Immature natural killer cell (primary cell): ENCODE measurements around the gene WWOX. TPM values are rescaled to one million over a fixed set of nuclear protein-coding genes. Genes with fewer than 3 reads are reported as not detected.

ENCODE experiments used
- DNase-seq, 3 donors: peaks; one replicate each; pipeline ENCODE4 v3.0.0; 2022; ENCODE audit warnings: mixed read lengths in 1 of 3
- H3K27ac Mint-ChIP-seq, 6 donors: one replicate each; pipeline ENCODE4 v1.8.0; 2020; ENCODE audit warnings: mixed read lengths in 6 of 6, mild to moderate bottlenecking in 5 of 6, inconsistent platforms in 4 of 6, moderate library complexity in 3 of 6
- H3K27me3 Mint-ChIP-seq, 3 donors: one replicate each; pipeline ENCODE4 v1.8.0; 2020 to 2021; ENCODE audit warnings: low read depth in 3 of 3, mild to moderate bottlenecking in 3 of 3, mixed read lengths in 3 of 3, moderate library complexity in 3 of 3, inconsistent platforms in 1 of 3
- H3K36me3 Mint-ChIP-seq, 3 donors: one replicate each; pipeline ENCODE4 v1.8.0; 2020; ENCODE audit warnings: mixed read lengths in 3 of 3, inconsistent platforms in 2 of 3, mild to moderate bottlenecking in 2 of 3
- H3K4me1 Mint-ChIP-seq, 2 donors: one replicate each; pipeline ENCODE4 v1.8.0; 2020; ENCODE audit warnings: inconsistent platforms in 2 of 2, mild to moderate bottlenecking in 2 of 2, mixed read lengths in 2 of 2, moderate library complexity in 1 of 2
- H3K4me3 Mint-ChIP-seq, 5 donors: one replicate each; pipeline ENCODE4 v1.8.0; 2020; ENCODE audit warnings: mild to moderate bottlenecking in 5 of 5, mixed read lengths in 5 of 5, inconsistent platforms in 3 of 5, moderate library complexity in 3 of 5
- H3K9me3 Mint-ChIP-seq, 6 donors: one replicate each; pipeline ENCODE4 v1.8.0; 2020; ENCODE audit warnings: mild to moderate bottlenecking in 6 of 6, mixed read lengths in 6 of 6, inconsistent platforms in 4 of 6, moderate library complexity in 3 of 6
- polyA plus RNA-seq, 3 donors: library from polyadenylated mRNA; unstranded; fragments of 300-500 nt; fragmentation: Illumina TruSeq; gene quantifications; one replicate each; pipeline ENCODE4 v1.2.3, GENCODE V29; 2021

Gene WWOX
- polyA plus RNA-seq, 3 donors from 2014 or later = 9.0 to 13.9 (median 12.3) TPM

DNA sequence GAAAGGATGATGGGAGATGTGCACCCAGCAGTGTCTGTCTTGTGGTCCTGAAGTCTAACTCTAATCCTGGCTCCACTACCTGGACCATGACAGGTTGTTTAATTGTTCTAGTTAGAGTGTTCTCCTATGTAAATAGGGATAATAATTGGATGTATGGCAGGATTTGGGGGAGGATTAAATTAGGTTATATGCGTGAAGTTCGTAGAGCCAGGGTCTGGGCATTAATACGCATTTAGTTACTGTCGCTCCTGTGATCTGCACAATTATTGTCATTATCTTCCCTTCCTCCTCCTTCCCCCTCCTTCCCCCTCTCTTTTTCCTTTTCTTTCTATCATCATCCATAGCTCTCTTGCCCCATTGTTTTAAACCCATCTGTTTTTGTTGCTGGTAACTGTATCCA is 210.3 kb downstream of the WWOX start:
- peak overlapping the region in 1 of 5 donors; percentile 47 for H3K4me3 Mint-ChIP-seq
- peak overlapping the region in 3 of 6 donors; percentile 1 to 21 (median 5) for H3K27ac Mint-ChIP-seq

DNA sequence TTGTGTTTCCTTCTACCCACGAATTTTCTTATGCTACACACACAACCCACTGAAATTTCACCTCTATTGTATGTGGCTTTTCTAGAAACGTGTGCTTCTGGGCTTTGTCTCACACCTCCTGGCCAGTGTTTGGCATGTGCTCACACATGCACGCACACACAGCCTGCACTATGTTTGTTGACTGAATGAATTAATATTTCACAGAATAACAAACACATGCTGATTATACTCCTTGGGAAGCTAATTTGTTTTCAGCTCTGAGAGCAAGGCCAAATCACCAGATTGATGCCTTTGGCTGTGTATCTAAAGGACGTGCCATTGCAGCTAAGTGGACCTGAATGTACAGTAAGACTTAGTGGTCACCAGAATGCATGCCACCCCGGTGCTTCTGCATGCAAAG is 210.7 kb downstream of the WWOX start:
- Mint-ChIP-seq H3K4me1 (peaks cover 23 to 40% of the 10 kb centered on the region in 2 donors), H3K36me3 (peaks cover 0 to 16% (median under 1%) of the 10 kb centered on the region in 3 donors), H3K9me3 (no peaks in the 10 kb centered on the region), H3K4me3 (peak overlapping the region in 3 of 5 donors; percentile 15 to 53 (median 47)), H3K27me3 (peaks cover 3 to 14% (median 9%) of the 10 kb centered on the region in 3 donors), H3K27ac (peak overlapping the region in 3 of 6 donors; percentile 1 to 21 (median 5))
- DNase-seq = peak in 1 of 3 donors; percentile 9

More for the DNA sequence above, 210.3 kb downstream of the WWOX start:
- Mint-ChIP-seq H3K4me1 (peaks cover 23 to 40% of the 10 kb centered on the region in 2 donors), H3K36me3 (peaks cover 0 to 13% (median 5%) of the 10 kb centered on the region in 3 donors), H3K27me3 (peaks cover 7 to 17% (median 9%) of the 10 kb centered on the region in 3 donors), H3K9me3 (no peaks in the 10 kb centered on the region)
- DNase-seq = no peak

DNA sequence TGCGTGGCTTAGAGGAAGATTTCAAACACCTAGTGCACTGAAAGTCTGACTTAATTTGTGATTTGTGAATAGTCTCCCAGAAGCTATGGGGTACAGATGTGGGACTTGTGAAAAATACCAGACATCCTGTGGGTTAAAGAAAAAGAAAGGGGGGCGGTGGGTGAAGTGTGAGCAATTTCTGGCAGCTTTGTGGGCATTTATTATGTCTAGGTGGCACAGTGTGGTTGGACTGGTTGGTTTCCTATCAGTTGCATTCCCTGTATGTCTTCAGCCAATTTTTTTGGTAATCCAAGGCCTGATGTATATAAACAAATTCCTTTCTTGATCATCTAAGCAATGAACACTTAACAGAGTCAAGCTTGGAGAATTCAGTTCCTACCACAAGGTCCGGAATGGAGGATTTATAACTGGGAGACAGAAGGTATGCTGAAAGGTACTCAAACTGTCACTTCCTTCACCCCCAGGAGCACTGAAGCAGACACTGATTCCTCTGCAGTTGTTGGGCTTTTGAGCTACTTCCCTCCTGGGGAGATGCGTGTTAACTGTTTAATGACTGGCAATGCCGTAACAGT is 211.6 kb downstream of the WWOX start:
- Mint-ChIP-seq H3K4me3 (peak overlapping the region in 4 of 5 donors; percentile 34 to 76 (median 44)), H3K27ac (peak overlapping the region in 5 of 6 donors; percentile 8 to 65 (median 25)), H3K27me3 (peaks cover 3 to 14% (median 9%) of the 10 kb centered on the region in 3 donors), H3K9me3 (no peaks in the 10 kb centered on the region), H3K4me1 (peaks cover 23 to 40% of the 10 kb centered on the region in 2 donors), H3K36me3 (peaks cover 0 to 16% (median 0%) of the 10 kb centered on the region in 3 donors)
- DNase-seq = peak; percentile 26 to 35 (median 31)

DNA sequence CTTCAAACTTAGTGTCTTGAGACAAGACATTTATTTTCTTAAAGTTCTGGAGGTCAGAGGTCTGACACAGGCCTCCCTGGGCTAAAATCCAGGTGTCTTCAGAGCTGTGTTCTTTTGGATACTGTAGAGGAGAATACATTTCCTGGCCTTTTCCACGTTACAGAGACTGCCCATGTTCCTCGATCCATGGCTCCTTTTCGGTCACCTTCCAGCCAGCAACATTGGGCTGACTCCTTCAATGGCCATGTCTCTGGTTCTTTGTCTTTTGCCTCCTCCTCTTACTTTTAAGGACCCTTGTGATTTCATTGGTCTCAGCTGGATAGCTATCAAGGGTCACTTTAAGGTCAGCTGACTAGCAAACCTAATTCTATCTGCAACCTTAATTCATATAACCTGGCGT is 212.4 kb downstream of the WWOX start:
- Mint-ChIP-seq H3K27ac (no peak overlapping the region), H3K4me3 (no peak overlapping the region), H3K36me3 (peaks cover 0 to 14% (median 0%) of the 10 kb centered on the region in 3 donors), H3K4me1 (peaks cover 23 to 40% of the 10 kb centered on the region in 2 donors), H3K27me3 (peaks cover 3 to 14% (median 3%) of the 10 kb centered on the region in 3 donors), H3K9me3 (no peaks in the 10 kb centered on the region)
- DNase-seq = no peak

DNA sequence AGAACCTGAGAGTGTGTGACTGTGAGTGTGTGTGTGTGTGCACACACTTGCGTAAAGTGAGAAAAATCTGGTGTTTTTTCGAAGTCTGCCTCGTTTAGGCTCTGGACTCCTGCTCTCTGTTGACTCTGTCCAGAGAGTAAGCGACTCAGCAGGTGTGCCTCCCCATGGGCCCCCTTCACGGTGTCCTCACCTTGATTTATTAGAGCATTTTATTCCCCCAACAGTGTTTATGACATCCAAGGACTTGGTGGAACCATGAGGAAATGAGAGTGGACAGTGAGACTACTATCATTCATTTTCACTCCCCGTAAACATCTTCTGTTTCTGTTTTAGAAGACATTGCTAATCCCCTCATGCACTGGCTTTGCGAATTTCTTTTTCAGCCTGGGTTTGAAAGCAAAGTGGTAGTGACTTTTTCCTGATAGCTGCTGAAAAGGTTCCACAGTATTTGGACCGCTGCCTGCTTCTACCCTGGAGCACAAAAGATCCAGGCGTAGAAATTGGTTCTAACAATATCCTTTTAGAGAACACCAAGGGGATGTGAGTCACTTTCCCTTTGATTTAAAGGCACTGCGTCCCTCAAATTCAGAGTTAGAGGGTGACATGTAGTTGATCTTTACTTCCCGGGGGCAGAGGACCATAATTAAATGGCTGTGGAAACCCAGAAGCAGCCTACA is 218.2 kb downstream of the WWOX start:
- Mint-ChIP-seq H3K27me3 (peaks cover 0 to 4% (median 3%) of the 10 kb centered on the region in 3 donors), H3K9me3 (no peaks in the 10 kb centered on the region), H3K4me1 (no peaks in the 10 kb centered on the region), H3K36me3 (peaks cover 0 to 12% (median 0%) of the 10 kb centered on the region in 3 donors), H3K27ac (no peak overlapping the region), H3K4me3 (no peak overlapping the region)
- DNase-seq = no peak

DNA sequence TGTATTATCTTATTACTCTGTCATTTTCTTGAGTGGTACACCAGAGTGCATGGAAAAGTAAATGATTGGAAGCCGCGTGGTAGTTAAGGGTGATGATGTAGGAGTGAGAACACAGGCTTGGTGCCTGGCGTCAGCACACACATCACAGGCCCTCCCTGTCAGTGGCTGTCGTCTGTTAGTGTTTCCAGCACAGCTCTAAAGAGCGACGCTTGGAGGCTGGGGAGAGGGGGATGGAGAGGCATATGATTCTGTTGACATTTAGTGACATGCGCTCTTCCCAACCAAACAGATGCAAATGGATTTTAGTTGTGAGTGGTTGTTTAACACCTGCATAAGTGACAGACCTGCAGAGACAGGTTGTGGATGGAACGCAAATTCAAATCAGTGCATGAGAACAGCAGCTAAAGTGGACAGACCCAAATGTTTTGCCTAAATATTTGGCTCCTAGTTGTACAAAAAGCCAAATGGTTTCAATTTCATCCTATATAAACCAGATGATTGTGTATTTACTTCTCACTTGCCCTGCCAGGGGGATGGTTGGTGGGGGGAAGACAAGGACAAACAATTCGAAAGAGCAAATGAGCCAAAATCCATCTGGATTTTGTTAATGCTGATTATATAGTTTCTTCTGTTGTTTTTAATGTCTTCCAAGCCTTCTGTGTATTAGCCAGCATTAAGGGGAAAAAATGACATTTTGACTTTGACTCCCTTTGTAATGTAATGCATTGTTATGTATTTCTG is 222.3 kb downstream of the WWOX start:
- no peak overlapping the region for H3K4me3 Mint-ChIP-seq

DNA sequence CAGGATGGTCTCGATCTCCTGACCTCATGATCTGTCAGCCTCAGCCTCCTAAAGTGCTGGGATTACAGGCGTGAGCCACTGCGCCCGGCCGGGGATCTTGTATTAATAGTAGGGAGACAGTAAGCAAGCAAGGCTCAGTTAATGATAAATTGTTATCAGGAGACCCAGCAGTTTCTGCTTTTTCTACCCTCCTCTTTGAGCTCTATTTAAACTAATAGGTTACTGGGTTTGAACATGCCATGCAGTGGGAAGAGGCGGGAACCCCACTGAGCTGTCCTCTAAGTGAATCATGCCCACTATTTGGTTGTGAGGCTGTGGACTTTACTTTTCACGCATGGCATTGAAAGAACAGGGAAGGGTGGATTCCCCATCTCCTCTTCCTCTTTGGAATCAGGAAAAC is 223.9 kb downstream of the WWOX start:
- Mint-ChIP-seq H3K27me3 (peaks cover 0 to 4% (median 0%) of the 10 kb centered on the region in 3 donors), H3K36me3 (peaks cover 0 to 3% (median 0%) of the 10 kb centered on the region in 3 donors), H3K4me1 (no peaks in the 10 kb centered on the region), H3K27ac (no peak overlapping the region), H3K4me3 (no peak overlapping the region), H3K9me3 (no peaks in the 10 kb centered on the region)
- DNase-seq = no peak

More for the DNA sequence above, 222.3 kb downstream of the WWOX start:
- peaks cover 0 to 4% (median 0%) of the 10 kb centered on the region in 3 donors for H3K27me3 Mint-ChIP-seq
- no peaks in the 10 kb centered on the region for H3K4me1 Mint-ChIP-seq
- DNase-seq = no peak
- no peak overlapping the region for H3K27ac Mint-ChIP-seq
- H3K9me3 Mint-ChIP-seq = no peaks in the 10 kb centered on the region
- H3K36me3 Mint-ChIP-seq = peaks cover 0 to 3% (median 0%) of the 10 kb centered on the region in 3 donors

DNA sequence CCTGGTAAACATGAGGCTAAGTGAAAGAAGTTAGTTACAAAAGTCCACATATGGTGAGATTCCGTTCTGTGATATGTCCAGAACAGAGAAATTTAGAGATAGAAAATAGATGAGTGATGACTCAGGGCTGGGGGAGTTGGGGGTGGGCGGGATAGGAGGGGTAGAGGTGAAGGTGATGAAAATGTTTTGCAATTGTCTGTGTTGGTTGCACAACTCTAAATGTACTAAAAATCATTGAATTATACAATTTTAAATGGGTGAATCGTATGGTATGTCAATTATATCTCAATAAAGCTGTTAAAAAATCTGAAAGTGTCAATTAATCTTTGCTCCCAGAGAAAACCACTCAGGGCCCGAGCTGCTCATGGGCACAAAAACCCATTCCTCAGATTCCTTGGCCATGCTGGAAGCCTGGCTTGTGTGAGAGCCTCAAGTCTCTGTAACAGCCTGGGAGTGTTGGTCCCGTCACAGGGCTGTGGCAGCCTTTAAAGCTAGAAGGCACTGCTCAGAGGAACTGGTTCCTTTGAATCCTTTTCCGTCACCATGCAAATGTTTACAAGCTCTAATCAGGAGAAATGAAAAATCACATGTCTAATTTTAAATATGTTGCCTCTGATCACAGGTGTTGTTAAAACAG is 225.3 kb downstream of the WWOX start:
- H3K4me1 Mint-ChIP-seq = no peaks in the 10 kb centered on the region
- no peaks in the 10 kb centered on the region for H3K9me3 Mint-ChIP-seq
- H3K27ac Mint-ChIP-seq = no peak overlapping the region
- DNase-seq = no peak
- no peak overlapping the region for H3K4me3 Mint-ChIP-seq
- peaks cover 0 to 2% (median 0%) of the 10 kb centered on the region in 3 donors for H3K27me3 Mint-ChIP-seq
- peaks cover 0 to under 1% (median 0%) of the 10 kb centered on the region in 3 donors for H3K36me3 Mint-ChIP-seq

DNA sequence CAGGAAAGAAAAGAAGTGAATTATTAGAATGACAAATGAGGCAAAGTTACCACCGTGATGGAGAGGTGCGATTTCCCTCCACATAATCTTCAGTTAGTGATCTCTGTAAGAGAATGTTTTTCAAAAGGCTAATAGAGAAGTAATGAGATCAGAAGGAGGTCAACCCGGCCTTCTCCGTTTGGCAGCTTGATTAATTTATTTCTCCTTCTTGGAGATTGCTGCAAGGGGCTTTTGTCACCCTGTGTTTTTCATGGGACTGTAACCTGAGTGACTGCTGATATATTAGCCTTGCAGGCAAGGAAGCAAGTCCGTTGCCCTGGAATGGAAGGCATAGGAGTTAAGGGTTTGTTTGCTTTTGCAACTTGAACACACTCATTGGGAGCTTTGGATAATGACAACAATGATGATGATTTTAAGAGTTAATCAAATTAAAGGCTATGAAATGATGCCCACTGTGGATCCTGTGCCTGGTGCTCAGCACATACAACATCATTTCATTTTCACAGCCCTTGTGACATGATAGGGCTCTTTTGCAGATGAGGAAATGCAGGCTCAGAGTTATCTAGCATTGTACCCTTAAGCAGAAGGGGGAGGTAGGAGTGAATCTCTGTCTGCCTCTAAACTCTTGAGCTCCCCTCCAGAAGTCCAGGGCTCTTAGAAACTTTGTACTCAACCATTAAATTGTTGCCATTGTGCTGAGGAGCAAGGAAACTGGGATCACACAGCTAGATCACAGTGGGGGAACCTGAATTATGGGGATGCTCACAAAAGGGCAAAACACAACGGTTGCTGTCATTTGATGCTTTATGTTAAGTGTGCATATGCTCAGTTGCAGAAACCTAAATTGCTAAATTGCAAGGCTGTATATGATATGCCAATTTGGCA is 226.3 kb downstream of the WWOX start:
- Mint-ChIP-seq H3K27ac (no peak overlapping the region), H3K27me3 (no peaks in the 10 kb centered on the region)

DNA sequence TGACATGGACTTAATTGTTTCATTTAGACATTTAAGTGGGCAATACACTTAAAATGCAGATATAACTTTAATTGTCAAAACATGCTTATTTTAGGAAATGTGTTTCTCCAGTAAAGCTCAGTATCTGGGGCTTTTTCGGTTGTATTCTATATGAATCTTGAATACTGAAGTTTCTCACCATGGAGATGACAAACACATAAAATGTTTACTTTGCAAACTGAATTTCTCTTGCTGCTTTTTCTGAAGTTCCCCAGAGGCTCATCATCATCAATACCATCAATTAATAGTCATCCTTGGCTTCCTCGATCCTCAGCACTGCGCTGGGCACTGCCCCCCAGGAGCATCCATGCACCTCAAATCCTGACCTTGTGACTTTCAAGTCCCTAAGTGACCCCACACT is 227.3 kb downstream of the WWOX start:
- H3K36me3 Mint-ChIP-seq = no peaks in the 10 kb centered on the region
- H3K4me1 Mint-ChIP-seq = no peaks in the 10 kb centered on the region
- peaks cover 0 to 2% (median 0%) of the 10 kb centered on the region in 3 donors for H3K27me3 Mint-ChIP-seq
- no peak overlapping the region for H3K27ac Mint-ChIP-seq
- DNase-seq = no peak
- no peak overlapping the region for H3K4me3 Mint-ChIP-seq
- no peaks in the 10 kb centered on the region for H3K9me3 Mint-ChIP-seq

More for the DNA sequence above, 226.3 kb downstream of the WWOX start:
- no peak overlapping the region for H3K4me3 Mint-ChIP-seq
- no peak for DNase-seq
- H3K36me3 Mint-ChIP-seq = no peaks in the 10 kb centered on the region
- H3K9me3 Mint-ChIP-seq = no peaks in the 10 kb centered on the region
- H3K4me1 Mint-ChIP-seq = no peaks in the 10 kb centered on the region

DNA sequence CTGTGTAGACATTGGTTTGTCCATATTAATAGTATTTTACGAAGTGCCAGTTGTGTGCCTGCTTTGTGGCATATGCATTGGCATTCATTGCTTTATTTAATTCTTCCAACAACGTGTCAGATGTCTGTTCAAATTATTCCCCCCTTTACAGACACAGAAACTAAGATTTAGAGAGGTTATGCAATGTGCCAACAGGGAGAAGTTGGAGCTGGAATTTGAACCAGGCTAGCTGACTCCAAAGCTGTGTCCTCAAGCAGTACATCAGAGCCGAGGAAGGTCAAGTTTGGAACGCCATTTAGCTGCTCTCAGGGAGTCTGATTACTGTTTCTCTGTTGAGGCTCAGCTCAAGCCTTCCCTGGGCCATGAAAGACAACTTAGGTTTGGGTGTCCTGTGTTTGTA is 232.3 kb downstream of the WWOX start:
- Mint-ChIP-seq H3K27ac (no peak overlapping the region), H3K4me3 (no peak overlapping the region), H3K36me3 (no peaks in the 10 kb centered on the region), H3K4me1 (no peaks in the 10 kb centered on the region), H3K27me3 (peaks cover 0 to 2% (median 2%) of the 10 kb centered on the region in 3 donors), H3K9me3 (no peaks in the 10 kb centered on the region)
- no peak for DNase-seq

DNA sequence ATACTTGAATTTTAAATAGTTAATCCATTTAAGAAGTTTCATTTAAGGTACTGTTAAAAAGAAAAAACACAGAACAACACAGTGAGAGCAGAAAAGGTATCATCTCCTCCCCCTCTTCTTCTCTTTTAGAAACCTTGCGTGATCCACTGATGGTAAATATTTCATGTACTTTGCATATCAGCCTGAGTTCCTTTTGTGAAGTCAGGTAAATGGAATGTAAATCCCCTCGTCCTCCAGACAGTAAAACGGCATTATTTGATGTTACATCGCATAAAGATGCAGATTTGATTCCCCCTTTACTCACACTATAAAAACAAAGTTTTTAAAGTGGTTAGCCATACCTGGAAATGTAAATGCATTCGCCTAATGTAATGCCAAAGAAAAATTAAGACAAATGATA is 234.4 kb downstream of the WWOX start:
- peaks cover 0 to 2% (median 2%) of the 10 kb centered on the region in 3 donors for H3K27me3 Mint-ChIP-seq
- no peak overlapping the region for H3K27ac Mint-ChIP-seq
- H3K9me3 Mint-ChIP-seq = no peaks in the 10 kb centered on the region

DNA sequence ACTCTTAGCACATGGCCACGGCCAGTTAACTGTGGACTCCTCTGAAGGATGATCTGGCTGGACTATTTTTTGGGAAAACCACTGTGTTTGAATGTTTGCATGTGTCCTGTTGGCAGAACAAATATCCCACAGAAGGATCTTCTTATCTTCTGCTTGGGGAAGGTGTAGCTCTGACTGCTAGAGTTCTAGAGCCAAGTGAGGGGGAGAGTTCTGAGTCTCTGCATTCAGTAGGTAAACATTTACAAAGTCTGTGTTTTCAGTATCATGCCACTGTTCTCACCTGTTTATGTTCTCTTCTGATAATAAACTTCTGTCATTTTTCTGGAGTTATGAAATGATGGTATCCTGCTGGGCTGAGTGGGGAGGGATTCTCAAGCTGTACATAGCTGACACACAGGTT is 241.1 kb downstream of the WWOX start:
- Mint-ChIP-seq H3K4me1 (no peaks in the 10 kb centered on the region), H3K36me3 (peaks cover 3 to 19% (median 6%) of the 10 kb centered on the region in 3 donors), H3K4me3 (no peak overlapping the region), H3K9me3 (no peaks in the 10 kb centered on the region), H3K27ac (no peak overlapping the region), H3K27me3 (no peaks in the 10 kb centered on the region)
- no peak for DNase-seq

More for the DNA sequence above, 234.4 kb downstream of the WWOX start:
- Mint-ChIP-seq H3K36me3 (peaks cover 0 to 2% (median 0%) of the 10 kb centered on the region in 3 donors), H3K4me1 (no peaks in the 10 kb centered on the region), H3K4me3 (no peak overlapping the region)
- no peak for DNase-seq
